H9 (cell line): ENCODE results near the gene TNPO3. TPM values are rescaled to one million over a fixed set of nuclear protein-coding genes. Genes with fewer than 3 reads are reported as not detected.

Source experiments
- DNase-seq: peaks from one replicate; pipeline ENCODE4 v3.0.0-alpha.2; 2017
- H2AFZ ChIP-seq: one replicate; pipeline ENCODE4 v1.6.1; 2013; ENCODE audit warnings: mild to moderate bottlenecking, low read length, control low read depth, moderate library complexity
- H2AK5ac ChIP-seq: 2 replicates; pipeline ENCODE4 v1.6.1; 2013; ENCODE audit warnings: low read length, control low read depth, mixed read lengths; ENCODE audit not compliant: insufficient read length
- H2BK120ac ChIP-seq: one replicate; pipeline ENCODE4 v1.6.1; 2013; ENCODE audit warnings: low read depth, mild to moderate bottlenecking, low read length, control low read depth, inconsistent platforms; ENCODE audit not compliant: poor library complexity, severe bottlenecking
- H2BK12ac ChIP-seq: 2 replicates; pipeline ENCODE4 v1.6.1; 2013; ENCODE audit warnings: low read length, control low read depth, mixed read lengths, low read depth; ENCODE audit not compliant: insufficient read length
- H2BK15ac ChIP-seq: 2 replicates; pipeline ENCODE4 v1.6.1; 2013; ENCODE audit warnings: low read depth, low read length, control low read depth
- H2BK20ac ChIP-seq: one replicate; pipeline ENCODE4 v1.6.1; 2013; ENCODE audit warnings: low read depth, mild to moderate bottlenecking, low read length, control low read depth, inconsistent platforms; ENCODE audit not compliant: poor library complexity, severe bottlenecking
- H2BK5ac ChIP-seq: 2 replicates; pipeline ENCODE4 v1.6.1; 2013; ENCODE audit warnings: low read length, control low read depth, mixed read lengths; ENCODE audit not compliant: insufficient read length
- H3K14ac ChIP-seq: 2 replicates; pipeline ENCODE4 v1.6.1; 2013; ENCODE audit warnings: low read length, control low read depth; ENCODE audit not compliant: insufficient read depth
- H3K18ac ChIP-seq: 2 replicates; pipeline ENCODE4 v1.6.1; 2013; ENCODE audit warnings: low read depth, mild to moderate bottlenecking, mixed read lengths, low read length, control low read depth; ENCODE audit not compliant: insufficient read length
- H3K23ac ChIP-seq: 2 replicates; pipeline ENCODE4 v1.6.1; 2013; ENCODE audit warnings: low read length, control low read depth, mixed read lengths, low read depth; ENCODE audit not compliant: insufficient read length
- H3K23me2 ChIP-seq: 2 replicates; pipeline ENCODE4 v1.6.1; 2013; ENCODE audit warnings: low read depth, mild to moderate bottlenecking, mixed read lengths, low read length, control low read depth; ENCODE audit not compliant: insufficient read length, poor library complexity, severe bottlenecking
- H3K27ac ChIP-seq: 2 replicates; pipeline ENCODE4 v1.5.1; 2013; ENCODE audit warnings: low read length, control low read depth, mixed read lengths, low read depth; ENCODE audit not compliant: insufficient read length
- H3K27me3 ChIP-seq: 2 replicates; pipeline ENCODE4 v1.6.1; 2013; ENCODE audit warnings: low read length, control low read depth, inconsistent platforms; ENCODE audit not compliant: insufficient read depth
- H3K4ac ChIP-seq: 2 replicates; pipeline ENCODE4 v1.6.1; 2013; ENCODE audit warnings: low read depth, mild to moderate bottlenecking, control low read depth, inconsistent platforms, low read length, moderate library complexity
- H3K4me1 ChIP-seq: 2 replicates; pipeline ENCODE4 v1.6.1; 2013; ENCODE audit warnings: low read length, control low read depth, inconsistent platforms; ENCODE audit not compliant: insufficient read depth
- H3K4me2 ChIP-seq: 2 replicates; pipeline ENCODE4 v1.6.1; 2013; ENCODE audit warnings: low read length, control low read depth, mixed read lengths; ENCODE audit not compliant: insufficient read length, insufficient read depth
- H3K56ac ChIP-seq: 2 replicates; pipeline ENCODE4 v1.6.1; 2013; ENCODE audit warnings: low read depth, mild to moderate bottlenecking, mixed read lengths, low read length, control low read depth; ENCODE audit not compliant: insufficient read length
- H3K79me1 ChIP-seq: 2 replicates; pipeline ENCODE4 v1.6.1; 2013; ENCODE audit warnings: low read depth, mild to moderate bottlenecking, moderate library complexity, low read length, control low read depth, inconsistent platforms; ENCODE audit not compliant: insufficient read depth, poor library complexity, severe bottlenecking
- H3K79me2 ChIP-seq: 2 replicates; pipeline ENCODE4 v1.6.1; 2013; ENCODE audit warnings: low read length, control low read depth, inconsistent platforms; ENCODE audit not compliant: insufficient read depth
- H3K9ac ChIP-seq: 2 replicates; pipeline ENCODE4 v1.6.1; 2013; ENCODE audit warnings: low read length, control low read depth, mixed read lengths; ENCODE audit not compliant: insufficient read length; ENCODE audit errors: extremely low read depth
- H3K9me3 ChIP-seq: one replicate; pipeline ENCODE4 v1.6.1; 2013; ENCODE audit warnings: low read depth, low read length, inconsistent platforms; ENCODE audit not compliant: control insufficient read depth
- H3T11ph ChIP-seq: one replicate; pipeline ENCODE4 v1.6.1; 2013; ENCODE audit warnings: mild to moderate bottlenecking, low read length, control low read depth, inconsistent platforms
- H4K20me1 ChIP-seq: one replicate; pipeline ENCODE4 v1.6.1; 2013; ENCODE audit not compliant: control insufficient read depth, insufficient read length, insufficient read depth
- H4K5ac ChIP-seq: 2 replicates; pipeline ENCODE4 v1.6.1; 2013; ENCODE audit warnings: low read depth, mild to moderate bottlenecking, mixed read lengths, low read length, control low read depth; ENCODE audit not compliant: insufficient read length
- H4K8ac ChIP-seq: replicated peaks from 2 replicates; pipeline ENCODE4 v1.6.1; 2013; ENCODE audit warnings: low read length, control low read depth, mixed read lengths, low read depth; ENCODE audit not compliant: insufficient read length
- H4K91ac ChIP-seq: 2 replicates; pipeline ENCODE4 v1.6.1; 2013; ENCODE audit warnings: low read depth, mild to moderate bottlenecking, moderate library complexity, mixed read lengths, low read length, control low read depth; ENCODE audit not compliant: insufficient read length
- H3K27ac Mint-ChIP-seq, 3 experiments: 2 replicates in 2 of 3; 3 replicates in 1 of 3; pipeline ENCODE4 v1.8.0; 2020 to 2021; ENCODE audit warnings: mixed read lengths in 3 of 3, mild to moderate bottlenecking in 1 of 3, moderate library complexity in 1 of 3
- H3K27me3 Mint-ChIP-seq: 2 replicates; pipeline ENCODE4 v1.8.0; 2021; ENCODE audit warnings: low read depth, mild to moderate bottlenecking, moderate library complexity, mixed read lengths
- H3K36me3 Mint-ChIP-seq, 3 experiments: 2 replicates in 2 of 3; 3 replicates in 1 of 3; pipeline ENCODE4 v1.8.0; 2020 to 2021; ENCODE audit warnings: low read depth in 3 of 3, mixed read lengths in 3 of 3; ENCODE audit not compliant: insufficient read depth in 1 of 3
- H3K4me1 Mint-ChIP-seq, 2 experiments: 2 replicates each; pipeline ENCODE4 v1.8.0; 2020; ENCODE audit warnings: mixed read lengths in 2 of 2
- H3K4me3 Mint-ChIP-seq, 2 experiments: 2 replicates in 1 of 2; 3 replicates in 1 of 2; pipeline ENCODE4 v1.8.0; 2020 to 2021; ENCODE audit warnings: mild to moderate bottlenecking in 2 of 2, mixed read lengths in 2 of 2, moderate library complexity in 1 of 2
- H3K9me3 Mint-ChIP-seq, 2 experiments: 2 replicates in 1 of 2; 3 replicates in 1 of 2; pipeline ENCODE4 v1.8.0; 2020; ENCODE audit warnings: mild to moderate bottlenecking in 2 of 2, mixed read lengths in 2 of 2, moderate library complexity in 1 of 2
- WGBS: extraction: QIAGEN DNeasy Blood & Tissue Kit; methylation state at CpG from one replicate; pipeline ENCODE4 v1.1.7; 2013; ENCODE audit warnings: missing lambda C conversion rate, low lambda C conversion rate, mixed read lengths; ENCODE audit not compliant: insufficient read length; ENCODE audit errors: extremely low coverage; 5-methylcytosine and 5-hydroxymethylcytosine counted together
- total RNA-seq: library from RNA; stranded (reverse); gene quantifications from 2 replicates; pipeline ENCODE4 v1.2.1, GENCODE V29; 2021
- TF ChIP-seq, protein P1 (sequence below): fragments of 200-600 bp; sonication (generic); conservative IDR thresholded peaks from 3 replicates; pipeline ENCODE4 v1.8.0; 2021; ENCODE audit warnings: antibody characterized with exemption, mild to moderate bottlenecking

The TNPO3 gene
- total RNA-seq, 1 experiment from 2014 or later: 90.1 TPM

- H3T11ph ChIP-seq: no peak overlapping the region
- H3K23ac ChIP-seq: no peak overlapping the region
- DNase-seq: no peak
- TF ChIP-seq, protein P1, sequence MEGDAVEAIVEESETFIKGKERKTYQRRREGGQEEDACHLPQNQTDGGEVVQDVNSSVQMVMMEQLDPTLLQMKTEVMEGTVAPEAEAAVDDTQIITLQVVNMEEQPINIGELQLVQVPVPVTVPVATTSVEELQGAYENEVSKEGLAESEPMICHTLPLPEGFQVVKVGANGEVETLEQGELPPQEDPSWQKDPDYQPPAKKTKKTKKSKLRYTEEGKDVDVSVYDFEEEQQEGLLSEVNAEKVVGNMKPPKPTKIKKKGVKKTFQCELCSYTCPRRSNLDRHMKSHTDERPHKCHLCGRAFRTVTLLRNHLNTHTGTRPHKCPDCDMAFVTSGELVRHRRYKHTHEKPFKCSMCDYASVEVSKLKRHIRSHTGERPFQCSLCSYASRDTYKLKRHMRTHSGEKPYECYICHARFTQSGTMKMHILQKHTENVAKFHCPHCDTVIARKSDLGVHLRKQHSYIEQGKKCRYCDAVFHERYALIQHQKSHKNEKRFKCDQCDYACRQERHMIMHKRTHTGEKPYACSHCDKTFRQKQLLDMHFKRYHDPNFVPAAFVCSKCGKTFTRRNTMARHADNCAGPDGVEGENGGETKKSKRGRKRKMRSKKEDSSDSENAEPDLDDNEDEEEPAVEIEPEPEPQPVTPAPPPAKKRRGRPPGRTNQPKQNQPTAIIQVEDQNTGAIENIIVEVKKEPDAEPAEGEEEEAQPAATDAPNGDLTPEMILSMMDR: no peak
- no peak overlapping the region for H2BK15ac ChIP-seq
- H4K8ac ChIP-seq: no peak overlapping the region
- no peak overlapping the region for H2BK20ac ChIP-seq
- H2BK120ac ChIP-seq: no peak overlapping the region
- H3K14ac ChIP-seq: no peak overlapping the region
- Mint-ChIP-seq H3K27ac (no peak overlapping the region), H3K4me3 (no peak overlapping the region), H3K4me1 (no peaks in the 10 kb centered on the region), H3K36me3 (no peaks in the 10 kb centered on the region; a peak in 1 of 7 replicates), H3K27me3 (no peaks in the 10 kb centered on the region; the same call in 1 of the 2 replicates), H3K9me3 (no peaks in the 10 kb centered on the region; a peak in 2 of 5 replicates)
- H3K23me2 ChIP-seq: no peaks in the 10 kb centered on the region
- H2BK5ac ChIP-seq: no peak overlapping the region
- no peaks in the 10 kb centered on the region for H3K9me3 ChIP-seq
- H3K27ac ChIP-seq: no peak overlapping the region
- no peak overlapping the region for H2AK5ac ChIP-seq
- no CpG with 5 or more reads among the region's 4 CpGs for WGBS
- H3K4me1 ChIP-seq: no peaks in the 10 kb centered on the region
- H3K27me3 ChIP-seq: no peaks in the 10 kb centered on the region
- no peak overlapping the region for H3K9ac ChIP-seq
- H3K56ac ChIP-seq: no peak overlapping the region
- no peak overlapping the region for H4K5ac ChIP-seq
- no peak overlapping the region for H2AFZ ChIP-seq
- H4K20me1 ChIP-seq: no peaks in the 10 kb centered on the region
- H2BK12ac ChIP-seq: no peak overlapping the region
- no peak overlapping the region for H4K91ac ChIP-seq
- H3K18ac ChIP-seq: no peak overlapping the region
- no peaks in the 10 kb centered on the region for H3K79me2 ChIP-seq
- H3K79me1 ChIP-seq: no peaks in the 10 kb centered on the region
- H3K4ac ChIP-seq: no peak overlapping the region
- H3K4me2 ChIP-seq: no peak overlapping the region
Observed at GRCh38 chr7:129073738-129074137, 18.8 kb upstream of the TNPO3 start.
